D721Med (cell line): ENCODE results near the gene SH3RF3.

Experiments
- DNase-seq: peaks from one replicate; pipeline ENCODE4 v3.0.0; 2011; ENCODE audit warnings: low spot score; ENCODE audit not compliant: insufficient read length
- FAIRE-seq: peaks from 2 replicates; lab custom pipeline; 2011; peaks lifted over from hg19 to GRCh38; lab: Jason Lieb, UNC
- TF ChIP-seq, protein P1 (sequence below): IDR thresholded peaks from 2 replicates; pipeline ENCODE4 v1.5.1; 2012; ENCODE audit warnings: mild to moderate bottlenecking, control low read depth; ENCODE audit not compliant: insufficient read depth; ENCODE audit errors: missing control alignments

The SH3RF3 gene

DNA sequence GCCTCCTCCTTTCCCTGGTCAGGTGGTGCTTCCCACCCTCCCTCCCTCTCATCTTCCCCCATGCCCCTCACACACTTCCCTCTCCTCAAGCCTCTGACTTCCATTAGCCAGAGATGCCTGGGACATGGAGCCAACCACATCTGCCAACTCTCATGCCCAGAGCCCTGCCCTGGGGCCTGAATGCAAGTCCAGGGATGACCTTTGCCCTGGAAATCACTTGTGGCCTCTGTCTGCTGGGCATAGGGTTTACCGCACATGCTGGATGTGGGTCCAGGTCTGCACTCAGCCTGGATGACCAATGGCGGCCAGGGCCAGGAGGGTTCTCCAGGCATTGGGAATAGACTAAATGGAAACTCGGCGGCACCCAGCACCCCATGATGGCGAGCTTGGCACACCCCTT, 385.9 kb downstream of the SH3RF3 start:
- TF ChIP-seq, protein P1, sequence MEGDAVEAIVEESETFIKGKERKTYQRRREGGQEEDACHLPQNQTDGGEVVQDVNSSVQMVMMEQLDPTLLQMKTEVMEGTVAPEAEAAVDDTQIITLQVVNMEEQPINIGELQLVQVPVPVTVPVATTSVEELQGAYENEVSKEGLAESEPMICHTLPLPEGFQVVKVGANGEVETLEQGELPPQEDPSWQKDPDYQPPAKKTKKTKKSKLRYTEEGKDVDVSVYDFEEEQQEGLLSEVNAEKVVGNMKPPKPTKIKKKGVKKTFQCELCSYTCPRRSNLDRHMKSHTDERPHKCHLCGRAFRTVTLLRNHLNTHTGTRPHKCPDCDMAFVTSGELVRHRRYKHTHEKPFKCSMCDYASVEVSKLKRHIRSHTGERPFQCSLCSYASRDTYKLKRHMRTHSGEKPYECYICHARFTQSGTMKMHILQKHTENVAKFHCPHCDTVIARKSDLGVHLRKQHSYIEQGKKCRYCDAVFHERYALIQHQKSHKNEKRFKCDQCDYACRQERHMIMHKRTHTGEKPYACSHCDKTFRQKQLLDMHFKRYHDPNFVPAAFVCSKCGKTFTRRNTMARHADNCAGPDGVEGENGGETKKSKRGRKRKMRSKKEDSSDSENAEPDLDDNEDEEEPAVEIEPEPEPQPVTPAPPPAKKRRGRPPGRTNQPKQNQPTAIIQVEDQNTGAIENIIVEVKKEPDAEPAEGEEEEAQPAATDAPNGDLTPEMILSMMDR: no peak
- FAIRE-seq: no peak
- DNase-seq: no peak

DNA sequence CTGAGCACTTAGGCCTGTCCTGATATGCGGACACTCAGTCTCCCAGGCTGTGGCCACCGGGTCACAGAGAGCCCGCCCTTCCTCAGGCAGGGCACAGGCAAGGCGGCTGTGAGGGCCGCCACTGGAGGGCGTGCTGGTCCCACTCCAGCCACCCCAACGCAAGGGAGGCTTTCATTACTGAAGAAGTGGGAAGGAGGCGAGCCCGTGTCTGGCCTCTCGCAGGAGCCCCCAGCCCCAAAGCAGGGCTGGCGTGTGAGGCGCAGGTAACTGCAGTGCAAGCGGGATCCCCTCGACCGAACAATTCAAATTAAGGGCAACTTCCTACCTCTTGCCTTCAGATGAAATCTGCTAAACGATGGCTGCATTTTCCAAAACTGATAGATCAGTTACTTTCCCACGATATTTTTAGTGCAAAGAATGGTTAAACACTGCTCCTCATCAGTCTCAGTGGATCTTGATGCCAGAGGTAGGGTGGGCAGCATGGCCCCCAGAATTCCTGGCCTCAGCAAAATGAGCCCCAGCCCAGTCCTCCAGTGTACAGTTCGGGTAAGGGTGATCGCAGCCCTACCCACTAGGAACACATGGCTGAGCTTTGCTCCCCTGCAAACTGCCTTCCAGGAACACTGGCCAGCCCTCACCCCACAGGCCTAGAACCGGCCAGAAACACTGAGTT, 387.6 kb downstream of the SH3RF3 start:
- DNase-seq: peak; percentile 98
- FAIRE-seq: no peak
- TF ChIP-seq, protein P1: peak; percentile 84

DNA sequence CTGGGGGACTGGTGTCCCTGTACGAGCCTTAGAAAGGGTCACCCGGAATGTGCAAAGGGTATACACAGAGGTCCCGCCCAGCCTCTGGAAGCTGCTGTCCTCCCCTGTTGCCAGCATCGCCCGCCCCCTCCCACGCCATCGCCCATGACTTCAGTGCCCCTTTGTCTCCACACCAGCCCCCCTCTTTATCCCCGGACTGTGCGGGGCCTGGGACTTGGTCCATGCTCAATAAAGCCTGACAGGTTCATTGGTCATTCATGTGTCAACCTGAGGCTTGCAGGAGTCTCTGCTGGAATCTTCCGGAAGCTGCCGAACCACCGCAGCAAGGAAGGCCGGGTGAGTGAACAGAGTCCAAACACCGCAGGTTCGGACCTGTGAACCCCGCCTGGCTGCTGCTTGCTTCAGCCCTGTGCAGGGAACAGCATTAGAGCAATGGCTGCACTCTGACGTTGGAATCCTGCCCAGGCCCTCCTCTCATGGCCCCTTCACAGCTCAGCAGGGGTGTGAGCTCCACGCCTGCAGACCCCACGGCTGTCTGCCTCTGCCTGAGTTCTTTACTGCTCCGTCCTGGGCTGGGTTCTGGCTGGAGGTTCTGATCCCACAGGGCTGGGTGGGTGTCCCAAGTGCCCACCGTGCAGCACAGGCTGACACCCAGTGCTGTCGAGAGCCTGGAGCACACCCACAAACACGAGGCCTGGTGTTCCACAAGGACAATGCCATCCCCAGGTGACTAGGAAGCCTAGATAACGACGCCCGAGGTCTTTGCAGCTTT, 388.3 kb downstream of the SH3RF3 start:
- DNase-seq: no peak
- no peak for FAIRE-seq
- TF ChIP-seq, protein P1: no peak

DNA sequence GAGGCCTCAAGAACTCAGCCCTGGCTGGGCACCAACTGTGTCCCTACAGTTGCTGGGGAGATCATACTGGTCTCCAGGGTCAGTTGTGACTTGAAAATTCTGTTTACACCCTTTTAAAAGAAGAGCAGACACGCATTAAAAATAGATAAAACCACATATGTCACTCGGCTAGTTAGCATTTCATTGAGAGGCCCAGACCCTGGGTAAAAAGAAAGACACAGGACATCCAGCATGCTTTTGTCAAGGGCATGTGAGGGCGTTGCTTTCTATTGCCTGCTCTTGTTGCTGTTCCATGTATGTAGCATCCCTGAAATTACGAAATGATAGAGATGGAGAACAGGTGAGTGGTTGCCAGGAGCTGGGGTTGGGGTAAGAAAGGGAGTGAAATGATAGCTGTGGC, 390.5 kb downstream of the SH3RF3 start:
- DNase-seq: no peak
- TF ChIP-seq, protein P1: no peak
- FAIRE-seq: no peak

DNA sequence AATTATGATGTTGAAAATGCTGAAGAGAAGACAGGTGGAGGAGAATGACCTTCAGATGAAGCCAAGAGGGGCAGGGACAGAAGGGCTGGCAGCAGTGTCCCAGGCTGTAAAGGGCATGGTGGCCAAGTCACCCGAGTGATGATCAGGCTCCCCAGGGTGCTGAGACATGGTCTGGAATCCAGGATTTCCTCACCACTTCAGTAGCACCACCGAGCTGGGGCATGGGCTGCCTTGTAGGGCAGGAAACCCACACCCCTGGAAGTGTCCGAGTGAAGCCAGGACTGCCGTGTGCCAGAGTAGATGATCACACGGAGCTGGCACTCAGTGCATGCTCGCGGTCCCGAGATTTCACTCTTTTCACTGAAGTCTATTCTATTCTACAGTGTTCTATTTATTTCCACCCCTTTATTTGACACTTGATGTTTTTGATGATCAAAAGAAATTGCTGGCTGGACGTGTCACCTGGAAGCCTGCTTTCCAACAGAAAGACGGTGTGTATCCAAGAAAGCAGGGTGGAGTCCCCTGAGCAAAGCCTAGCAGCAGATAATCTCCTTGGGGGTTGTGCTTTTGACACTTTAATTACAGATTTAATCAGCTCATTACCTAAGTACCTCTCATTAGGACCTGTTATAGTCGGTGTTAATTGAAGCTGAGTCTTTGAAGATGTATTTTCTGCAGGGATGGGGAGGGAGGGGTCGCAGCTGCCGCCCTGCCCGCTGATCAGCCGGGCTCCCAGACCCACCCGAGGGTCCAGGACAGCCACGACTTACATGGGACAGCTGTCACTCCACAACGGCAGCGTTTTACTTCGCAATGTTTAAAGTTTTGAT, 392.4 kb downstream of the SH3RF3 start:
- DNase-seq (peak; percentile 89), FAIRE-seq (peak; percentile 89)
- TF ChIP-seq, protein P1: no peak

DNA sequence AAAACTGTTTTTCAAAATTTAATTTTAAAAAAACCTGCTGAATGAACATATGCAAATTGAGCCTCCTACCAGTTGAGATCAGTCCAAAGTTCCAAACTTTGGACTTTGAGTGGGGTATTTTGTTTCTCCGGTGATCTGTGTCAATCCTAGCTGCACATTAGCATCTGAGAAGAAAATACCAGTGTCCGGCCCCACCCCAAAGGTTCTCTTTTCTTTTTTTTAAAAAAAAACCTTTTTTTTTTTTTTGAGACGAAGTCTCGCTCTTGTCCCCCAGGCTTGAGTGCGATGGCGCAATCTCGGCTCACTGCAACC, 393.0 kb downstream of the SH3RF3 start:
- TF ChIP-seq, protein P1: no peak
- DNase-seq (no peak), FAIRE-seq (no peak)
